Measurements from ENCODE around the gene COLEC11.

Gene COLEC11

GRCh38 chr2:3678212-3678611 lies 83.3 kb downstream of the COLEC11 start:
- no peak for DNase-seq

- DNase-seq, result no peak
Observed at GRCh38 chr2:3679180-3679579, 84.3 kb downstream of the COLEC11 start.

- no peak for DNase-seq
Observed at GRCh38 chr2:3679616-3680393, 84.9 kb downstream of the COLEC11 start.

GRCh38 chr2:3680548-3681345 lies 85.8 kb downstream of the COLEC11 start:
- DNase-seq, result no peak

GRCh38 chr2:3681625-3682024 lies 86.7 kb downstream of the COLEC11 start:
- DNase-seq, result no peak

DNA sequence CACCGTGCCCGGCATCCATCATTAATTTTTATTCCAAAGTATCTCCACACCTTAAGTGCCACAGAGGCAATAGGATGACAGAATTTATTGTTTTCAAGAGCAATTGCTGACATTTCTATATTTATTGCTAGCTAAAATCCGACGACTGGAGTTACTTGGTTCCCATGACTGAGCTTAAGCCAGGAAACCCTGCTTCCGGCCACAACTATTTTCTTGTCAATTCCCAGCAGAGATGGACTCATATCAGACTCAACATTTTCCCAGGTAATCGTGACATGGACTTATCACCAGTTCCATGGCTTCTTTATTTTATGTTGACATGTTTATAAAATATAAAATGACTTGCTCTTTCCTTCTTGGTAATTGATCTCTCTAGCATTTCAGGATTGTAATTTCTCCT lies 87.9 kb downstream of the COLEC11 start:
- no peak for DNase-seq

- DNase-seq, result no peak
Observed at GRCh38 chr2:3683748-3684454, 89.0 kb downstream of the COLEC11 start.

- DNase-seq, result no peak
Observed at GRCh38 chr2:3689998-3690748, 95.3 kb downstream of the COLEC11 start.

GRCh38 chr2:3692375-3692774 lies 97.5 kb downstream of the COLEC11 start:
- DNase-seq, result no peak
